GM12892 (cell line): ENCODE results near the gene HIBCH.
"Not testable (repeated sequence)": the region's sequence is repeated elsewhere in the genome, so short reads cannot be mapped to it uniquely, and the experiment has no call there.

Source experiments
- DNase-seq: peaks from one replicate; pipeline ENCODE4 v3.0.0; 2011; ENCODE audit not compliant: insufficient read length
- FAIRE-seq: peaks from 2 replicates; lab custom pipeline; 2011; peaks lifted over from hg19 to GRCh38; lab: Jason Lieb, UNC
- POLR2A ChIP-seq: IDR thresholded peaks from 2 replicates; pipeline ENCODE4 v1.6.1; 2011; ENCODE audit warnings: low read depth, low read length, control low read depth
- POLR2AphosphoS5 ChIP-seq: IDR thresholded peaks from 2 replicates; pipeline ENCODE4 v1.6.1; 2011; ENCODE audit warnings: low read depth, low read length, control low read depth
- TAF1 ChIP-seq: IDR thresholded peaks from 2 replicates; pipeline ENCODE4 v1.6.1; 2011; ENCODE audit warnings: low read depth, mild to moderate bottlenecking, control low read depth, low read length, borderline replicate concordance

HIBCH gene

GRCh38 chr2:190277234-190278112 lies 42.2 kb downstream of the HIBCH start:
- FAIRE-seq (peak; percentile 48), DNase-seq (no peak)
- TF ChIP-seq TAF1 = no peak
- no peak for TF ChIP-seq POLR2AphosphoS5
- TF ChIP-seq POLR2A = no peak

GRCh38 chr2:190272457-190272842 lies 47.2 kb downstream of the HIBCH start:
- FAIRE-seq (no peak), DNase-seq (no peak)
- no peak for TF ChIP-seq TAF1
- no peak for TF ChIP-seq POLR2AphosphoS5
- TF ChIP-seq POLR2A = no peak

- FAIRE-seq = no peak
- DNase-seq = no peak
- TF ChIP-seq TAF1 (no peak), POLR2AphosphoS5 (no peak), POLR2A (no peak)
These were observed 47.7 kb downstream of the HIBCH start for GRCh38 chr2:190271783-190272456.

- DNase-seq (no peak), FAIRE-seq (no peak)
- TF ChIP-seq POLR2A = no peak
- no peak for TF ChIP-seq POLR2AphosphoS5
- TF ChIP-seq TAF1 = no peak
These were observed 49.3 kb downstream of the HIBCH start for GRCh38 chr2:190270298-190270697.

GRCh38 chr2:190269699-190270098 lies 49.9 kb downstream of the HIBCH start:
- DNase-seq, FAIRE-seq: not testable (repeated sequence)

- DNase-seq = no peak
- no peak for TF ChIP-seq POLR2A
- TF ChIP-seq TAF1 = no peak
- TF ChIP-seq POLR2AphosphoS5 = no peak
- FAIRE-seq = no peak
These were observed 52.3 kb downstream of the HIBCH start for GRCh38 chr2:190267302-190267701.

- DNase-seq = no peak
- no peak for TF ChIP-seq POLR2A
- TF ChIP-seq TAF1 = no peak
- no peak for TF ChIP-seq POLR2AphosphoS5
- no peak for FAIRE-seq
These were observed 53.3 kb downstream of the HIBCH start for GRCh38 chr2:190266314-190266713.

- TF ChIP-seq POLR2AphosphoS5 (no peak), POLR2A (no peak), TAF1 (no peak)
- no peak for DNase-seq
- no peak for FAIRE-seq
These were observed 57.8 kb downstream of the HIBCH start for GRCh38 chr2:190261851-190262250.

GRCh38 chr2:190256087-190256486 lies 63.5 kb downstream of the HIBCH start:
- TF ChIP-seq POLR2A (no peak), POLR2AphosphoS5 (no peak), TAF1 (no peak)
- no peak for FAIRE-seq

GRCh38 chr2:190255676-190256075 lies 64.0 kb downstream of the HIBCH start:
- FAIRE-seq = no peak
- TF ChIP-seq POLR2AphosphoS5 = no peak
- no peak for TF ChIP-seq POLR2A
- TF ChIP-seq TAF1 = no peak

More at GRCh38 chr2:190256087-190256486, 63.5 kb downstream of the HIBCH start:
- no peak for DNase-seq

GRCh38 chr2:190254063-190254850 lies 65.4 kb downstream of the HIBCH start:
- TF ChIP-seq POLR2AphosphoS5 = no peak
- no peak for TF ChIP-seq POLR2A
- no peak for TF ChIP-seq TAF1
- DNase-seq = no peak
- no peak for FAIRE-seq

More at GRCh38 chr2:190255676-190256075, 64.0 kb downstream of the HIBCH start:
- DNase-seq = no peak
